ENCODE data around the gene ATXN2.
"Not testable (repeated sequence)": the region's sequence is repeated elsewhere in the genome, so short reads cannot be mapped to it uniquely, and the experiment has no call there.

The ATXN2 gene

DNA sequence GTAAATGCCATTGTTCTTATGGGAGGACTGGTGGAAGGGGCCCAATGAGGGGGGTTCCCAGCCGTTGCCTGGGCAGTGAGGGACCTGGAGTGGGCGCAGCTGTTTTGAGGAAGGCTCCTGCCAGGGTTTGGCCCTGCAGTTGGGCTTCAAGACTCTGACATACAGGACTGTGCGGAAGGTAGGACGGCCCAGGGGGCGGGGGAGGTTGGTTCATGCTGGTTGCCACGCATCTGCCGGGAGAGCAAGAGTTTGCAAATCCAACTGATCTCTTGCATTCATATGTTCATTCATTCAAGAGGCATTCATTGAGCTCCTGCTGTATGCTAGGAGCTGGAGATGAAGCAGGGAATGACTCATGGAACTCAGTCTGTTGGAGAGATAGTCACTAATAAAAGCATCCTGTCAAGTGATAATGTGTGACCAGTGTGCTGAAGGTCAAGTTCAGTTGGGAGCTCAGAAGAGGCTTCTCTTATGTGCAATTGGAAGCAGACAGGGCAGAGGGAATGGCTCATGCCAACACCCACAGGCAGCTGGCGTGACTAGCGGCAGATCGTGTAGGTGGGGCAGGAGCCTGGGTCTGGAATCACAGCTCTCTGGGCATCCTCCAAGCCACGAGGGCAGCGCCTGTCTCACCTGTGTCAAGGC, 185.6 kb downstream of the ATXN2 start:
- DNase-seq = no peak

DNA sequence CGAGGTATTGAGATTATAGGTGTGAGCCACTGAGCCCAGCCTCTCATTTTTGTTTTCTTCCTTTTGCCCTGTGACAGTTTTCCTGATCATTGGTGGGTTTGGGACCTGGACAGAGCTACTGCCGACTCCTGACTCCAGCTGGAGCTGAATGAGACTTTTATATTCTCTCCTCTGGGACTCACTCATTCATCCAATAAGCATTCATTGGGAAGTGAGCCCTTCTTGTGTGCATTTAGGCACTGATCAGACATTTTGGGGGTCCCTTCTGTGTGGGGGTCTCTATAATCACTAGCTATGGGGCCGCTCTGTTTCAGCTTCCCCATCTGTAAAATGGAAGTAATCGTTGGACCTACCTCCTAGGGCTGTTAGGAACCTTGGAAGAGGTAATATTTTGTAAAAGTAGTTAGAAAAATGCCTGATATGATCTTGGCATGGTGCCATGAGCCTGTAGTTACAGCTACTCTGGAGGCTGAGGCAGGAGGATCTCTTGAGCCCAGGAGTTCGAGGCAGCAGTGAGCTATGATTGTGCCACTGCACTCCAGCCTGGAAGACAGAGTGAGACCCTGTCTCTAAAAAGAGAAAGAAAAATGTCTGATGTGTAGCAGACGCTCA, 186.2 kb downstream of the ATXN2 start:
- DNase-seq = no peak

DNA sequence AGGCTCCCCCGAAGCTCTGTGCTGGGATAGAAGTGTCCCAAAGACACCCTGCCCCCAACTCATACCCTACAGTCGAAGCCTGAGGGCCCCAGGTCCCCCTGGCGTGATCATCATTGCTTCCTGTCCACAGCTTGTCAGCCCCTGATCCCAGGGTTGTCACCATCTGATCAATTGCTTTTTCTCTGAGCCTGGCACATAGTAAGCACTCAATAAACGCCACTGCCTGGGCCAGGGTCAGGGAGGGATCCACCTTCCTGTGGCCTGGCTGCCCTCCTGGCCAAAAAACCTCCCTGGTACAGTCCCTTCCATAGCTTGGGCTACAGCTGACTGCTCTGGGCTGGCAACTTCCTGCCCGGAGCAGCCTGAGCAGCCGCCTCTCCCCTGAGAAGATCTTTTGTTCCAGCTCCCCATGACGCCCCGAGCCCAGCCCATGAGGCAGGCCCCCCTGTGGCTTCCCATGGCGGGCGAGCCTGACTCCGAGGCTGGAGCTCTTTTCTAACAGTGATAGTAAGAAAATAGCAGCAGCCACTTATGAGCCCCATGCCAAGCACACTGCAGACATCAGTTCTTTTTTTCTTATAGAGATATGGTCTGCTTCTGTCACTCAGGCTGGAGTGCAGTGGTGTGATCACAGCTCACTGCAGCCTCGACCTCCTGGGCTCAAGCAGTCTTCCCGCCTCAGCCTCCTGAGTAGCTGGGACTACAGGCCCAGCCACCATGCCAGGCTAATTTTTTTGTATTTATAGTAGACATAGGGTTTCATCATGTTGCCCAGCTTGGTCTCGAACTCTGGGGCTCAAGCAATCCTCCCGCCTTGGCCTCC, 186.9 kb downstream of the ATXN2 start:
- DNase-seq = no peak

DNA sequence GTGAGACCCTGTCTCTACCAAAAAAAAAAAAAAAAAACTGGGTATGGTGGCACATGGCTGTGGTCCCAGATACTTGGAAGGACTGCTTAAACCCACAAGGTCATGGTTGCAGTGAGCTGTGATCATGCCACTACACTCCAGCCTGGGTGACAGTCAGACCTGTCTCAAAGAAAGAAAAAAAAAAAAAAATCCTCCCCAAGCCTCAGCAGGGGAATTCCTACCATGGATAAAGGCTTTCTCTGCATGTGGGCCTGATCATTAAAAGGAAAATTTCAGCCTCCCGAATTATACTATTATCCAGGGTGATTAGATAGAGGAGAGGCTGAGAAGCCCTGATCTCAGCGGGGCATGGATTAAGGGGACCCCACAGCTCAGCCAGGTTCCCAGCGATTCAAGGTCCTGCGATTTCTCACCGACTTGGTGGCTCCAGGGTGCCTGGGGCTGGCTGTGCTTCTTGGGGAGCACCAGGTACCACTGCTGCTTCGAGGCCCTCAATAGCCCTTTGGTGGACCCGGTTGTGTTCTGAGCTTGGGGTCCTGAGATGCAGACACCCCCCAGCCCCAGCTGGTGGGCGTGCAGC, 187.8 kb downstream of the ATXN2 start:
- DNase-seq = no peak

DNA sequence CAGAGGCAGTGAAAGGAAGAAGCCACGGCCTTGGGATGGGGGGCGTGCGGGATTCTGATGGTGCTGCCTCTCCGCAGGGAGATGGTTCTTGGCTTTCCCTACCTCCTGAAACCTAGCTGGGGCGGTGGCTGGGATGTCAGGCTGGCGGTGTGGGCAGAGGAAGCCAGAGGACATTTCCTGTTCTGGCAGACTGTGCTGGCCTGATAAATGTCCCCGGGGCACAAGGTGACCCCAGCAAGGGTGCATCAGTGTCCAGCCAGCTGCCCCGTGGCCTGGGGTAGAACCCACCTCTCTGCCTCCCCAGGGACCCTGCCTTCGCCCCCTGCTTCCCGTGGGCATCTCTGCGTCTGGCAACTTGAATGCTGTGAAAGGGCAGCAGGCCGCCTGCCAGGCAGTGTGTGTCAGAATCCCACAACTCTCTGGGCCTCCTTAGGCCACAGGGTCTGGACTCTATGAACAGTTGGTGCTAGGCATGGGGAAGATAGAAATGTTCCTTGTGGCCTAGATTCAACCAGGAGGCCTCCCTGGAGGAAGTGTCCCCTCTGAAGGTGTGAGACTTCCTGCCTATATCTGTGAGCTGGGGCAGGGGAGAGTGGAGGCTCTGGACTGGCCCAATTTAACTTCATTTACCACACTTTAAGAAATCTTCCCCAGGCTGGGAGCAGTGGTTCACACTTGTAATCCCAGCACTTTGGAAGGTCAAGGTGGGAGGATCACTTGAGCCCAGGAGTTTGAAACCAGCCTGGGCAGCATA, 188.5 kb downstream of the ATXN2 start:
- DNase-seq = no peak

DNA sequence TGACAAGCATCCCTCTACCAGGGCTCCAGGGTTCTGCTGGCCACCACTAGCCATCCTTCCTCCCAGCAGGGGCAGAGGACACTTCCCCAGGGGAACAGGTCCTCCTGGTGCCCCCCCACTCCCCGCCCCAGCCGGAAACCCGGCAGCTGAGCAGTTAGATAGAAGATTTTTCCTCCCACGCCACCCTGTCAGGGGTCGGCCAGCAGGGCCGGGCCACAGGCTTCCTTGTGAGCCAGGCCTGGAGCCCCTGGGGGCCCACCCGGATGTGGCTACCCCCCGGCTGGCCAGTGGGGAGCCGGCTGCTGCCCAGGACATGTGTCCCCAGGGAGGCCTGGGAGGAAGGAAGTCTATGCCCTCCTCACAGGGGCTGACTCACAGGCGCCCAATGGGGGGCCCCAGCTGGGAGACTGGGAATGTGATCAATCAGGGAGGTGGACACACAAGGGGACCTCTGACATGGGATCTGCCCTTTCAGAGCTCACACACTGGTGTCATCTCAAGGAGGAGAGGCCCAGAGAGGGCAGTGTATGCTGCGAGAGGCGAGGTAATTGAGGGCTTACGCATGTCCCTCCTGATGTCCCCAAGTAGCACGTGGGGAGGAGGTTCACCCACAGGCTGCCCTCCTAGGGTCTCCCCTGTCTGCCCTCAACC, 189.2 kb downstream of the ATXN2 start:
- peak; percentile 71 for DNase-seq

DNA sequence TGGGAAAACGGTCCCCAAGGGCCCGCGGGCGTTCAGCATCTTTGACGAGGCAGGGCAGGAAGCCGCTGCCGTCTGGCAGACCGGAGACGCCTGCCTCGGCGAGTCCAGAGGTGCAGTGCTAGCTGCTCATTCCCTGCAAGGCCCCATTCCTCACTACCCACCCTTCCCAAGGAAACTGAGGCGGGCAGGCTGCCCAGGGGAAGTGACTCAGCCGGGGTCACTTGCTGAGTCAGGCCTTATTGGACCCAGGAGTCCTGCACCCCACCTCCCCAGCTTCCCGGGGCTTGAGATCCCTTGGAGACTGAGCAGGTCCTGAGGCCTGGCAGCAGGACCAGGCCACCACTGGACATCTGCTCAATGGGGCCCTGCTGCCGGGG, 189.7 kb downstream of the ATXN2 start:
- no peak for DNase-seq

DNA sequence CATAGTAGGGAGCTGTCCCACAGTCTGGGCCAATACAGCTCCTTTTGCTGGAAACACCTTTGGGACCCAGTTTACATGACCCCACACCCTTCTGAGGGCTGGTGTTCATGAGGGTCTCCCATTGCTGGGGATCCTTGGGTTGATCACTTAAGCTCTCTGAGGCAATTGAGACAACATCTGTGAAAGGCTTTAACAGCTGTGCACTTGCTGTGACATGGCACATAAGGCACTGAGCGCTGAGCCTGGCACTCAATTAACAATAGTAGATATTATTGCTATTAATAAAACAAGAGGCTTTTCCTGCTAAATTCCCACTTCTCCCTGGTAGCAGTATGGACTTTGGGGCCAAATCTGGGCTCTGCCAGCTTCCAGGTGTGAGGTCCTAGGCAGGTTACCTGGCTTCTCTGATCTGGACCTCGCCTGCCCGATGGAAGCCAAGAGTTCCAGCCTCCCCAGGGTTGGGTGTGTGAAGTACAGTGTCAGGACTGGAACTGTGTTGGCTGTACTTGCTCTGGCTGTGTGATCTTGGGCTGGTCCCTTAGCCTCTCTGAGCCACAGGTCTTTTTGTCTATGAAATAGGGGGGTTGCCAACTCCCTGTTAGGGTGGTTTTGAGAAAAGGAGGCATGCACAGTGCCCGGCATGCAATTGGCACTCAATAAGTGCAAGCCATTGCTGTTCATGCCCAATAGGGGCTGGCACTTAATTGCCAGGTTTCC, 190.3 kb downstream of the ATXN2 start:
- no peak for DNase-seq

DNA sequence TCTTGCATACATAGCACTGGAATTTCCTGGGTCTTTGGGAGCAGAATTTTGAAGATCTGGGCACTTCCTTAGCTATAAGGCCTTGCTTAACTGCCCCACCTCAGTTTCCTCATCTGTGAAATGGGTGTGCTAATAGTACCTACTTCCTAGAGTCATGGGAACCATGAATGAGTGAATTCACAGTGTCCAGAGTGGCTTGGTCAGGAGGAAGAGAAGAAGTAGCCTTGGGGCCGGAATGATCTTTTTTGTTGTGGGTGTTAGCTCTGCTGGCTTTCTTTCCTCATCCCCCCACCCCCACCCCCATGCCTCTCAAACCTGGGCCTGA, 191.0 kb downstream of the ATXN2 start:
- no peak for DNase-seq

DNA sequence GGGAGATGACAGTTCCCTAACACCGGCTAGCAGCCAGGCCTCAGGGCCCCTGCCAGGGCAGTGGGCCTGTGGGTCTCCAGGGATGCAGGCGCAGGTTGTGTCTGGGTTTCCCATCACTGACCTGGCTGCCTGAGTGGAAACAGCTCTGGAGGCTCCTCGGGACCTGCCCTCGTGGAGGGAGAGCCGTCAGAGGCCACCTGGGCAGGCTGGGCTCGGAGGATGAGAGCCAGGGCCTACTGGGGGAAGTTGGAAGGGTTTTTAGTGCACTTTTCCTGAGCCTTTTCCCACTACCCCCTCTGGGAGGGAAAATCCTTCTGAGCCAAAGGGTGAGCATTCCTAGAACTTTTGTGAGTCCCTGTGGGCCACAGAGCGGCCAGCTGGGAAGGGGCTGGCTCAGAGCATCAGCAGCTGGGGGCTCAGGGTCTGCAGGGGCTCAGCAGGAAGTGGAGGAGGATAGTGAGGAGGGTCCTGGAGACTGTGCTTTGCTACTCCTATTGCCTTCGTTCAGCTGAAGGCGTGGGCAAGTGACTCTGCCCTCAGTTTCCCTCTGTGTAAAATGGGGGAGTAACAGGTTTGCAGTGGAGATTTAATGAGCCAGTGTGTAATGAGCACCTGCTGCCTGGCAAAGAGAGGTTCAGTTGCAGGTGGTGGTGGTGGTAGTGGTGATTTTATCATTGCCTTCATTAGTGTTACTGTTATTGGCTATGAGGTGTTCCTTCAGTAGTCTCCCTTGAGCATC, 191.6 kb downstream of the ATXN2 start:
- DNase-seq = no peak

DNA sequence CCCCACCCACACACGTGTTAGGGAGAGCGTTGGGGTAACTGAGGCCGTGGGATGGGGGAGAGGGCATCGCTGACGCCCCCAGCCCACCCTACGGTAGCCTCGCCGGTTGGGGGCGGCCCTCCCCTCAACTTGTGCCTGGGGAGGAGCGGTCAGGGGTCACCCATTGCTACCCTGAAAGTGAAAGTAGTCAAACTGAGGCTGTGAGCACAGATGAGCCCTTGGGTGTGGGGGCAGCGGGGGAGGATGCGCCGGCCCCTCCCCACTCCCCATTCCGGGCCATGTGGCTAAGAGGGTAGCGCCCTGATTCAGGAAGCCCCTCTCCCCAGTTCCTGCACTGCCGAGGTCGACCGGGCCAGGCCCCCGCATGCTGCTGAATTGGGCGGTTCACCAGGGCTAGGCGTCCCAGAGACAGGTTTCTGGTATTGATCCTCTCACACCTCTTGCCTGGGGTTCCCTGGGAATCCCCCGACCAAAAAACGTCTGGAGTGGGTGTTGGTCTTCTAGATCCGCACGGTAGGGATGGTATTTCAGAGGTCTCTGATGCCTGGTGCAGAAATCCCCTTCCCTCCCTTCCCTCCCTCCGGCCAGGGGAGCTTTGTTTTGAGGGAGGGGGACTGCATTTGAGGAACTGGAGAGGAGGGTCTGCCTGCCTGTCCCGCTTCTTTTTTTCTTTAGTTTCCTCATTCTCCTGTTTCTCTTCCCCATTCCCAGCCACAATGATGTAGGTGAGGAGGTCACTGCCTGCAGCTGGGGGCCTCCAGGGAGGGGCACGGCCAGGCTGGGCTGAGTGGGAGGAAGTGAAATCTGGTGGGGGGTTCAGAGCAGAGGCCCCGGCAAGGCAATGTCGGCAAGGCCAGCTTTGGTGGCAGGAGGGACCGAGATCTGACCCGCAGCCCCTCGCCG, 192.4 kb downstream of the ATXN2 start:
- no peak for DNase-seq

DNA sequence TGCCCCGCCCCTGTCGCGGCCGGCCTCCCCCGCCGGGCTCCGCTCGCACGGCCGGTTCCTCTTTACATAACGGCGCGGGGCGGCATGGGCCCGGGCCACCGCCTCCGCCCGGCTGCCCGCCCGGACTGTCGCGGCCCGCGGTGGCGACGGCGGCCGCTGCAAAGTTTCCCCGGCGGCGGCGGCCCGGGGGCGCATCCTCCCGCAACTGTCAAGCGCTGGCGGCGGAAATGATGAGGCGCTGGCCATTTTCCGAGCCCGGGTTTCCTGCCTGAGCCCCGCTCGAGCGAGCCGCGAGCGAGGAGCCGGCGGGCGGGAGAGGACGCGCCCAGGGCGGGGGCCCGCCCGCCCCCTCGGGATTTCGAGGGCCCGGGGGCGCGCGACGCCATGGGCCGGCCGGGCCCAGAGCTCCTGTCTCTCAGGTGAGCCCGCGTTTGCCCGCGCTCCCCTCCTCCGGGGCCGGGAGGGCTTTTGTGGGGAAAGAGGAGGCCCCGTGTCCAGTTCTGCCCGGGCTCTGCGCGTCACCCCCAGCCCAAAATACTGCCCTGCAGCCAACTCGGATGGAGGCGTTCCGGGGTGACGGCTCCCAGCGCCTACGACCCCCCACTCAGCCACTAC, 193.1 kb downstream of the ATXN2 start, which contains the start of gene SH2B3:
TSS of gene SH2B3 (plus strand) at position 65 of the 615 bp plus-strand sequence. CDS start 12,223 bp downstream, outside the sequence.
- peak; percentile 69 for DNase-seq

DNA sequence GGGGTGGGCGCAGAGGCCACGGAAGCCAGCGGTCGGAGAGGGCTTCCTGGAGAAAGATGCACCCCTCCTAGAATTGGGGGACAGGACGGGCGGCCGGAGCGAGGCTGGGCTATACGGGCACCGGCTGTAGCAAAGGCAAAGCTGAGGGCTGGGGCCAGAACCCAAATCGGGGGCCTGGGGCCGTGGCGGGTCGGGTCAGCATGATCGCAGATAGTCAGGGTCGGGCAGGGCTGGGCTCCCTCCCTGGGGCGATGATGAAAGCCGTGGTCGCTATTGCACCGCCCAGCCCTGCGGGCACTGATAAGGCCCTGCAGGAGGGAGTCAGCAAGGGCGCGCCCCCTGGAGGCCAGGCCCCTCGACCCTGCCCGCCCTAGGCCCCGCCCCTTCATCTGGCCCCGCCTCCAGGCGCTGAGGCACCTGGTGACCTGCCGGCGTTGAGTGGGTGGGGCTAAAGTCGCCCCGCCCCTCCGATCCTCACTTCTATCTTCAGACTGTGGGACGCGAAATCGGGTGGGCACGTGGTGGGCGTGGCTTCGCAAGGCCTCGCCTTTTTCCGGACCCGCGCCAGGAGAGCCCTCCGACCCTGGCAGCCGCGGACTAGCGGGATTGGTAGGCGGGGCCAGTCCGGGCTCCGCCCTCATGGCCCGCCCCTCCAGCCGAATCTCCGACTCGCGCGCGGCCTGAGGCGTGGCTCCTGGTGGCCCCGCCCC, 193.8 kb downstream of the ATXN2 start:
- DNase-seq = peak; percentile 94

DNA sequence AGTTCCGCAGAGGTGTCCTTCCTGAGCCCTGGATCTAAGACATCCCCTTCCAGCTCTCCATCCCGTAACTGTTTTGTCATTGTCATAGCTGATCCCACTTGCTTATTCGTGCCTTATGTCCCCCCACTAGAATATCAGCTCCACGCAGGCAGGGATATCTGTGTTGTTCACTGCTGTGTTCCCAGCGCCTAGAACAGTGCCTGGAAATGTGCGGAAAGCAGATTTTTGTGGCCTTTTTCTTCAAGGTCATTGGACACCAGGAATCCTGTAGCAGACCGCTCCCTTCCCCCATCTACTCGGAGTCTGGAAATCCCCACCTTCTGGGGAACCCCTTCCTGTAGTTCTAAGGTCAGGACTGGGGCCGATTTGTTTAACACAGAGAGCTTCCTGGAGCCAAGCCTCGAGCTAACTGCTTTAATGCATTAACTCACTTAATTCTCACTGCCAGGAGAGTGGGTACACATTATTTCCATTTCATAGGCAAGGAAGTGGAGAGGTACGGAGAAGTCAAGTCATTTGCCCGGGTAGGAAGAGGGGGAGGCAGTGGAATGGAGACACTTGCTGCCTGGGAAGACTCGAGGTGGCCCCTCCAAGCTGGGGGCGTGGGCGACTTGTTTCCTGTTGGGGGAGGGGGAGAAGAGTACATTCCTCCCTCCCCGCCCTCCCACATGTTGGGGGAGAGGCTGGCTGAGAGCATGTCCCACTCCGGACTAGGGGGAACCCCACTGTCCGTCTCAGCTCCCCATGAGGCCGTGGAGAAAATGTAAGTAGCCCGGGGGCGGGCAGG, 194.6 kb downstream of the ATXN2 start:
- DNase-seq = peak; percentile 66

DNA sequence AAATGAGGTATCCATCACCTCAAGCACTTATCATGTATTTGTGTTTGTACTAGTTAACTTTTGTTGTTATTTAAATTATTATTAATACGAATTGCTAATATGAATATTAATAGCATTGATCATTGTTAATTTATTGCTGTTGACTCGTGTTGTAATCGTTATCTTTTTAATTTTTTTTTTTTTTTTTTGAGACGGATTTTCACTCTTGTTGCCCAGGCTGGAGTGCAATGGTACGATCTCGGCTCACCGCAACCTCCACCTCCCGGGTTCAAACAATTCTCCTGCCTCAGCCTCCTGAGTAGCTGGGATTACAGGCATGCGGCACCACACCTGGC, 196.7 kb downstream of the ATXN2 start:
- DNase-seq = not testable (repeated sequence)

All from fibroblast of skin of abdomen (primary cell).